ENCODE measurements around the gene EIF4E3.
A peak's percentile ranks its signal among the peaks of the same experiment; 100 is the strongest.

EIF4E3 gene

GRCh38 chr3:71725271-71725991 lies at the start of gene EIF4E3:
Gene EIF4E3, minus strand, starts transcription at chr3:71725402. Its CDS starts 35 bp downstream, at chr3:71725367.
- peak; percentile 49 for DNase-seq (ENCODE audit: low spot score)

GRCh38 chr3:71771884-71772283 lies 46.7 kb upstream of the EIF4E3 start:
- no peak for DNase-seq (ENCODE audit: low spot score)

DNA sequence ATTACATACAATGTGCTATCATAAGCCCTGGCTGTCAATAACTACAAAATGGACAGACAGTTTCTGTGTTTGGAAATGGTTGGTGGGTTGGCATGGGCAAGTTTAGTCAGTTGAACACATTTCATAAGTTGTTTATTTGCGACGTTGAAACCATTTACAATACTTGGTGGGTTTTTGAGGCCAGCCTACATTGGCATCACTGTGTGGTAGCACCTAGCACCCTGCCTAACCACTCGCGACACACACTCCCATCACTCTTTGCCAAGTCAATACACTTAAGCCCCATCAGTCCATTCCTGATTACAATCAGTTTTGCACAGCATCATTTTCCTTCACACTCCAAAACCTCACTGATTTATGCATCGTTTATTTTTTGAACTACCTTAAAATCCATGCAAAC lies 45.9 kb upstream of the EIF4E3 start:
- no peak for DNase-seq (ENCODE audit: low spot score)

- DNase-seq (ENCODE audit: low spot score): no peak
These were observed 38.2 kb upstream of the EIF4E3 start for GRCh38 chr3:71763426-71763825.

DNA sequence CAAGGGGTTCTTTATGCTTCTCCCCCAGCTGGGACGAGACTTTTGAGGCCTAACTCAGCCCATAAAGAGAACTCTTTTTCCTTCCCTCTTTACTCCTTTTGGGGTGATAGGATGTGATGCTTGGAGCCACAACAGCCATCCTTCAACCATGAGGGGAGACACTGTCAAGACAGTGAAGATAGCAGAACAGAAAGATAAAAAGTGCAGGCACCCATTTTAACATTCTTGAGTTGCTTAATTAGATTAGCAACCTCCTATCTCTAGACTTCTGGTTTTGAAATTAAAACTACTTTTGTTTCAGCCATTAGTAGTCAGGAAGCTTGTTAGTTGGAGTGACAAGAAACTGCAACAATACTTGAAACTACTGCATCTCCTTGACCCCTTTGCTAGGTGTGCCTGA lies 34.9 kb upstream of the EIF4E3 start:
- no peak for DNase-seq (ENCODE audit: low spot score)

- no peak for DNase-seq (ENCODE audit: low spot score)
These were observed 34.2 kb upstream of the EIF4E3 start for GRCh38 chr3:71759401-71759800.

- no peak for DNase-seq (ENCODE audit: low spot score)
These were observed 32.9 kb upstream of the EIF4E3 start for GRCh38 chr3:71758091-71758490.

GRCh38 chr3:71754610-71755253 lies 29.5 kb upstream of the EIF4E3 start:
- DNase-seq (ENCODE audit: low spot score): no peak

DNA sequence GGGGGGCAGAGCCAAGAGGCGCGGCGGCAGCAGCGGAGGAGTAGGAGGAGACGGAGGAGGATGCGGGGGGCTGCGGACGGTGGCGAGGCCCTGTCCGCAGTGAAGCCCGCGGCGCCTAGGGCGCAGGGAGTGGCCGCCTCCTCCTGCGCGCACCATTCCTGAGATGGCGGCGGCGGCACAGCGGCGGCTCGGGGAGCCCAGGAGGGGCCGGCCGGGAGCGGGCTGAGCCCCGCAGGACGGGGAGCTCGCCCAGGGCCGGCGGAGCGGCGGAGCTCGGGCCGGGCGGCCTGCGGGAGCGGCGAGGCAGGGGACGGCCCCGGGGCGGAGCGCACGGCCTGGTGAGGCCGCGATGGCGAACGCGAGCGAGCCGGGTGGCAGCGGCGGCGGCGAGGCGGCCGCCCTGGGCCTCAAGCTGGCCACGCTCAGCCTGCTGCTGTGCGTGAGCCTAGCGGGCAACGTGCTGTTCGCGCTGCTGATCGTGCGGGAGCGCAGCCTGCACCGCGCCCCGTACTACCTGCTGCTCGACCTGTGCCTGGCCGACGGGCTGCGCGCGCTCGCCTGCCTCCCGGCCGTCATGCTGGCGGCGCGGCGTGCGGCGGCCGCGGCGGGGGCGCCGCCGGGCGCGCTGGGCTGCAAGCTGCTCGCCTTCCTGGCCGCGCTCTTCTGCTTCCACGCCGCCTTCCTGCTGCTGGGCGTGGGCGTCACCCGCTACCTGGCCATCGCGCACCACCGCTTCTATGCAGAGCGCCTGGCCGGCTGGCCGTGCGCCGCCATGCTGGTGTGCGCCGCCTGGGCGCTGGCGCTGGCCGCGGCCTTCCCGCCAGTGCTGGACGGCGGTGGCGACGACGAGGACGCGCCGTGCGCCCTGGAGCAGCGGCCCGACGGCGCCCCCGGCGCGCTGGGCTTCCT lies 28.8 kb upstream of the EIF4E3 start, which contains the start of gene GPR27:
Gene GPR27 (plus strand): TSS at position 155 of the 909 bp plus-strand sequence. CDS start 195 bp downstream, at position 350.
- DNase-seq (ENCODE audit: low spot score): peak; percentile 27

- DNase-seq (ENCODE audit: low spot score): no peak
These were observed 27.9 kb upstream of the EIF4E3 start for GRCh38 chr3:71752831-71753700.

- no peak for DNase-seq (ENCODE audit: low spot score)
These were observed 26.4 kb upstream of the EIF4E3 start for GRCh38 chr3:71751602-71752001.

DNA sequence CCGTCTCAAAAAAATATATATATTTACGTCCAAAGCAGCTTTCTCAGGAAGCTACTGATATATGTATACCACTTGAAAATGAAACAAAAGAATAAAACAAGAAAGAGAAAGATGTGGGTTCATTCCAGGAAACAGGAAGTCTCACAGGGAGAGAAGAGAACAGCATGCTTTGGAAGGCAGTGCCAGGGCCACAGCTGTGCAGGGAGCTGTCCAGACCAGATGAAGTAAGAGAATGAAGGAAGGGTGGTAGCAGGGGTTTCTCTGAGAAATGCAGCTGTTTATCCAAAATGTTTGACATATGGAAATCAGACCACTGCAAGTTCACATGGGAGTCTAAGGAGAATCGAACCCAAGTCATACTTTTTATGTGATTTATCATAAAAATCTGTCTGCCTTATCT lies 19.5 kb upstream of the EIF4E3 start:
- no peak for DNase-seq (ENCODE audit: low spot score)

- no peak for DNase-seq (ENCODE audit: low spot score)
These were observed 17.4 kb upstream of the EIF4E3 start for GRCh38 chr3:71742621-71743020.

GRCh38 chr3:71734881-71735280 lies 9.7 kb upstream of the EIF4E3 start:
- DNase-seq (ENCODE audit: low spot score): no peak

DNA sequence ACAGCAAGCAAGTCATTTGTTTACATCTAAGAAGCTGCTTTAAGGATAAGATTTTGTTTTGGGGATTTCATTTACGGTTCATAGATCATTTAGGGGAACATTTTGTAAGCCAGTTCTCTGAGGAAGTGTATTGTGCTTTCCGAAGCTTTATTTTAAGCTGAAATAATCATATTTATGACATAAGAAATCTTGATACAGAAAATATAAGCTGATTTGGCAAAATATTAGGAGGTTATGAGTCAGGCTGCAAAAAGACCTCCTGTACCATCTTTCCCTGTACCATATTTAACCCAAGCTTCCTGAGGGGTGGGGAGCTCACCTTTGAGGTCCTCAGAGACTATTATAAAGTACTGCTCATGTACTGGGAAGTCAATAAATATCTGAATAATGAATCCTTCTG lies 8.1 kb upstream of the EIF4E3 start:
- DNase-seq (ENCODE audit: low spot score): no peak

- no peak for DNase-seq (ENCODE audit: low spot score)
These were observed 7.4 kb upstream of the EIF4E3 start for GRCh38 chr3:71732637-71733036.

DNA sequence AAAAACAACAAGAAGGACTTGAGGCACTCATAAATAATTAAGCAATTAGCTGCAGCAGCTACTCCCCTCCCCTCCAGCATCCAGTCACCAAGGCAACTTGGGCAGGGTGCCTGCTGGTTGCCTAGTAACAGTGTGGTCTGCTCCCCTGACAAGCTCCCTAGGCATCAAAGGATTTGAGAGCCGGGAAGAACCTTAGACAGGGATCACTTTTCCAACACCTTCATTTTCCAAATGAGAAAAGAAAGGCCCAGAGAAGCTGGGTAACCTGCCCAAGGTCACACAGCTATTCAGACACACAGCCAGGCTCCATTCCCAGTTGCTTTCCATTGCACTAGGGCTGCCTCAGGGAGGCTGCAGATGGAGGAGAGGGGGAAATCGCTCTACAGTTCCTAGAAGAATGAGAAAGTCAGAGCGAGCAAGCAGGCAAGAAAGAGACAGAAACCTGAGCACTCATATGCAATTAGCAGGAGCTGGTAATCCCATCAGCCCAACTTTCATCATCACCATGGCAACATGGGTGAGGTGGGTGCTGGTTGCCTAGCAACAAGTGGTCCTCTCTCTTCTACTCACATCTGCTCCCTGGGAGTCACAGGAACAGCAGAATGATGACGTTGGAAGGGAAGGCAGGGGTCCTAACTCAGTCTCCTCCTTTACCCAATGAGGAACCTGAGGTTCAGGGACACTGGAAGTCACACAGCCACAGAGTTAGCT lies 3.6 kb upstream of the EIF4E3 start:
- DNase-seq (ENCODE audit: low spot score): no peak

- DNase-seq (ENCODE audit: low spot score): no peak
These were observed 944 bp upstream of the EIF4E3 start for GRCh38 chr3:71726146-71726545.

GRCh38 chr3:71724584-71725270 lies 475 bp downstream of the EIF4E3 start:
- peak; percentile 57 for DNase-seq (ENCODE audit: low spot score)

GRCh38 chr3:71724171-71724453 lies 1.1 kb downstream of the EIF4E3 start:
- DNase-seq (ENCODE audit: low spot score): no peak

All from HuH-7.5 (cell line).